MM.1S (cell line): ENCODE results near the gene CFAP61.

Experiments
- DNase-seq: peaks from one replicate; pipeline ENCODE4 v3.0.0-alpha.2; 2015
- H2AFZ ChIP-seq: fragments of 300-600 bp; sonication (generic); 2 replicates; pipeline ENCODE4 v1.6.0; 2016; ENCODE audit warnings: antibody characterized with exemption, low read length
- H3F3A ChIP-seq: fragments of 300-600 bp; sonication (generic); 2 replicates; pipeline ENCODE4 v1.6.1; 2016; ENCODE audit warnings: mild to moderate bottlenecking, antibody characterized with exemption, low read length, moderate library complexity, mixed read lengths; ENCODE audit not compliant: insufficient read depth
- H3K27ac ChIP-seq: fragments of 300-600 bp; sonication (generic); 2 replicates; pipeline ENCODE4 v1.5.1; 2016; ENCODE audit warnings: mild to moderate bottlenecking, low read length
- H3K27me3 ChIP-seq: fragments of 300-600 bp; sonication (generic); replicated peaks from 2 replicates; pipeline ENCODE4 v1.6.0; 2016; ENCODE audit warnings: low read length; ENCODE audit not compliant: insufficient read depth
- H3K36me3 ChIP-seq: fragments of 300-600 bp; sonication (generic); replicated peaks from 2 replicates; pipeline ENCODE4 v1.6.1; 2016; ENCODE audit warnings: mild to moderate bottlenecking, low read length, mixed read lengths; ENCODE audit not compliant: insufficient read depth
- H3K4me1 ChIP-seq: fragments of 300-600 bp; sonication (generic); 2 replicates; pipeline ENCODE4 v1.6.1; 2016; ENCODE audit warnings: low read length, mixed read lengths
- H3K4me2 ChIP-seq: fragments of 300-600 bp; sonication (generic); 2 replicates; pipeline ENCODE4 v1.6.0; 2016; ENCODE audit warnings: low read depth, low read length
- H3K4me3 ChIP-seq: fragments of 300-600 bp; sonication (generic); 2 replicates; pipeline ENCODE4 v1.5.1; 2016; ENCODE audit warnings: low read length, mixed read lengths
- H3K79me2 ChIP-seq: fragments of 300-600 bp; sonication (generic); 2 replicates; pipeline ENCODE4 v1.6.1; 2016; ENCODE audit warnings: mixed run types, low read length, mixed read lengths
- H3K9ac ChIP-seq: fragments of 300-600 bp; sonication (generic); 2 replicates; pipeline ENCODE4 v1.6.1; 2016; ENCODE audit warnings: low read length, mixed read lengths
- H3K9me2 ChIP-seq: fragments of 300-600 bp; sonication (generic); replicated peaks from 2 replicates; pipeline ENCODE4 v1.6.1; 2016; ENCODE audit warnings: mild to moderate bottlenecking, low read length, mixed read lengths; ENCODE audit not compliant: insufficient read depth
- H3K9me3 ChIP-seq: fragments of 300-600 bp; sonication (generic); replicated peaks from 2 replicates; pipeline ENCODE4 v1.6.1; 2016; ENCODE audit warnings: mild to moderate bottlenecking, low read length, mixed read lengths; ENCODE audit not compliant: insufficient read depth
- H4K20me1 ChIP-seq: fragments of 300-600 bp; sonication (generic); 2 replicates; pipeline ENCODE4 v1.6.1; 2016; ENCODE audit warnings: mild to moderate bottlenecking, low read length, moderate library complexity, mixed read lengths; ENCODE audit not compliant: insufficient read depth
- CTCF ChIP-seq: fragments of 300-600 bp; sonication (generic); IDR thresholded peaks from 2 replicates; pipeline ENCODE4 v1.5.1; 2016; ENCODE audit warnings: antibody characterized with exemption, low read length, mixed read lengths
- EZH2 ChIP-seq: fragments of 300-600 bp; sonication (generic); optimal IDR thresholded peaks from 2 replicates; pipeline ENCODE3; 2017; ENCODE audit warnings: low read depth, mild to moderate bottlenecking, antibody characterized with exemption, low read length, mixed read lengths
- EZH2phosphoT487 ChIP-seq: fragments of 300-600 bp; sonication (generic); IDR thresholded peaks from 2 replicates; pipeline ENCODE4 v1.6.1; 2018; ENCODE audit warnings: antibody characterized with exemption, low read length

The CFAP61 gene

GRCh38 chr20:20205141-20205861, 153.0 kb downstream of the CFAP61 start:
- Histone ChIP-seq H3K79me2 (no peaks in the 10 kb centered on the region), H3K4me2 (no peak overlapping the region), H3F3A (peaks cover 28% of the 10 kb centered on the region), H3K9me2 (no peaks in the 10 kb centered on the region), H3K27ac (no peak overlapping the region), H3K36me3 (no peaks in the 10 kb centered on the region), H3K9ac (no peak overlapping the region), H3K4me1 (peaks cover 47% of the 10 kb centered on the region), H2AFZ (no peak overlapping the region), H4K20me1 (no peaks in the 10 kb centered on the region), H3K4me3 (no peak overlapping the region), H3K9me3 (no peaks in the 10 kb centered on the region), H3K27me3 (no peaks in the 10 kb centered on the region)
- TF ChIP-seq EZH2phosphoT487 (no peak), EZH2 (no peak), CTCF (no peak)
- DNase-seq, result no peak

GRCh38 chr20:20205862-20206236, 153.5 kb downstream of the CFAP61 start:
- no peaks in the 10 kb centered on the region for H3K9me2 ChIP-seq
- peaks cover 51% of the 10 kb centered on the region for H3K4me1 ChIP-seq
- no peak overlapping the region for H3K4me3 ChIP-seq
- H3F3A ChIP-seq, result peaks cover 29% of the 10 kb centered on the region
- peak overlapping the region; percentile 79; the same call in 1 of the 2 replicates for H3K4me2 ChIP-seq
- DNase-seq, result no peak
- H3K79me2 ChIP-seq, result no peaks in the 10 kb centered on the region
- no peaks in the 10 kb centered on the region for H4K20me1 ChIP-seq
- no peak overlapping the region for H3K9ac ChIP-seq
- no peak overlapping the region for H2AFZ ChIP-seq
- H3K27me3 ChIP-seq, result no peaks in the 10 kb centered on the region
- TF ChIP-seq EZH2phosphoT487 (no peak), EZH2 (no peak), CTCF (no peak)
- no peaks in the 10 kb centered on the region for H3K36me3 ChIP-seq
- H3K9me3 ChIP-seq, result no peaks in the 10 kb centered on the region
- peak overlapping the region; percentile 91; the same call in 1 of the 2 replicates for H3K27ac ChIP-seq

GRCh38 chr20:20206788-20207187, 154.5 kb downstream of the CFAP61 start:
- Histone ChIP-seq H3F3A (peaks cover 29% of the 10 kb centered on the region), H2AFZ (peak overlapping the region; percentile 17; the same call in 1 of the 2 replicates), H3K4me3 (peak overlapping the region; percentile 38; the same call in 1 of the 2 replicates), H4K20me1 (no peaks in the 10 kb centered on the region), H3K9me3 (no peaks in the 10 kb centered on the region), H3K9ac (peak overlapping the region; percentile 63), H3K9me2 (no peaks in the 10 kb centered on the region), H3K4me2 (peak overlapping the region; percentile 79; the same call in 1 of the 2 replicates), H3K79me2 (no peaks in the 10 kb centered on the region), H3K36me3 (no peaks in the 10 kb centered on the region), H3K27me3 (no peaks in the 10 kb centered on the region), H3K4me1 (peaks cover 56% of the 10 kb centered on the region), H3K27ac (peak overlapping the region; percentile 91)
- TF ChIP-seq CTCF (no peak), EZH2 (no peak), EZH2phosphoT487 (no peak)
- peak; percentile 84 for DNase-seq
